HAP-1 (cell line): ENCODE measurements around the gene COL4A6.
A peak's percentile ranks its signal among the peaks of the same experiment; 100 is the strongest.

Experiments
- DNase-seq, 2 experiments: peaks; one replicate each; pipeline ENCODE4 v3.0.0-alpha.2; 2016 to 2020; ENCODE audit warnings: low spot score in 2 of 2
- H3K27me3 ChIP-seq: fragments of 250-450 bp; sonication (Bioruptor Pico); 2 replicates; pipeline ENCODE4 v1.5.1; 2020; ENCODE audit warnings: low read depth, mild to moderate bottlenecking, moderate library complexity
- H3K36me3 ChIP-seq: fragments of 250-450 bp; sonication (Bioruptor Pico); replicated peaks from 2 replicates; pipeline ENCODE4 v1.5.1; 2020; ENCODE audit warnings: mild to moderate bottlenecking
- H3K4me1 ChIP-seq: fragments of 250-450 bp; sonication (Bioruptor Pico); 2 replicates; pipeline ENCODE4 v1.5.1; 2020; ENCODE audit warnings: mild to moderate bottlenecking
- H3K4me3 ChIP-seq: fragments of 250-450 bp; sonication (Bioruptor Pico); 2 replicates; pipeline ENCODE4 v1.5.1; 2020; ENCODE audit warnings: mild to moderate bottlenecking, moderate library complexity
- H3K9me3 ChIP-seq: fragments of 250-450 bp; sonication (Bioruptor Pico); 2 replicates; pipeline ENCODE4 v1.5.1; 2020; ENCODE audit warnings: mild to moderate bottlenecking, moderate library complexity
- in situ Hi-C: fragments of 300-500 bp; cut with MboI; formaldehyde crosslinking; loops from 3 replicates; pipeline ENCODE4 v1.14.3; 2020; ENCODE audit warnings: low sequenced_read_pairs, inconsistent platforms, mixed read lengths

The COL4A6 gene

DNA sequence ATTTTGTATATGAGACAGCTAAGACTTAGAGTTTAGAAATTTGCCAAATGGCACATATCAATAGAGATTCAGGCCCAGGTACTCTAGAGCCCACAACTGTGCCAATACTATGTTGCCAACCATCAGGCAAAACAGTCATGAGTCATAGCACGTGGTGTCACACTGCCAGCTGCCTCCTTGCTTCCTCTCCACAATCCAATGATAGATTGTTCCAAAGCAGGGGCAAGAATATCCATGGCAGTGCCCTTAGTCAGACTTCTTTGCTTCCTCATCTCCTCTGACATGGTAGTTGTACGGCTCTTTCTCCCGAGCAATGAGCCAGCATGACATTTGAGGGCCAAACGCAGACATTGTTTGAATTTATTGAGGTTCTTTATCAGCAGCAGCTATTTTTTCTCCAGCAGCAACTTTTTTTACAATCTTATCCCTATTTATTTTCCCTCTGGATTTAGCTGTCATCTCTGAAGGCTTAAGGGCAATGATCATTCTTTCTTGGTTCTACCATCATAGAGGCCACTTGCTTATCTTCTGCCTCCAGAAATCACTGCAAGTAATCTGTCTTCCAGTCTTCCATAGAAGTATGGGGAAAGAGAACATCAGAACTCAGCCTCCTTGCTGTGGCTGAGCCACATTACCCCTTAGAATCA lies 169.7 kb downstream of the COL4A6 start:
- in situ Hi-C loops, result no loop called here

DNA sequence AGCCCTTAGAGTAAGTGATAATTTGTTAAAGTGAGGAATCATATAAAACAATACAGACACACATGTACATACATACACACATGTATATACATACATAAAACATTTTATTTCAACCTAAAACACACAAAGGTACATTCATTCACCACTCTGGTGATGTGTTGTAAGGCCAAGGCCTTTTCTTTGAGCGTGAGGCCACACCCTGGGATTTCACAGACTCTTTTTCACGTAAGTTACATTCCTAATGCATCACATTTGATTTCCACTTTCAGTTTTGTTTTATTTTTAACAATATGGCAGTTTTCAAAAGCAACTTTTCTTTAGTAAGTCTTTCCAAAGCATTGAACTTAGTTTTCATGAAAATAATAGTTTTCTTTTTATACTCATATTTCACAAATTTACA lies 170.7 kb downstream of the COL4A6 start:
- no peaks in the 10 kb centered on the region for H3K9me3 ChIP-seq
- in situ Hi-C loops, result no loop called here
- H3K4me3 ChIP-seq, result no peak overlapping the region
- H3K36me3 ChIP-seq, result no peaks in the 10 kb centered on the region
- H3K4me1 ChIP-seq, result no peaks in the 10 kb centered on the region
- no peaks in the 10 kb centered on the region for H3K27me3 ChIP-seq
- no peak for DNase-seq

More for the DNA sequence above, 169.7 kb downstream of the COL4A6 start:
- H3K4me3 ChIP-seq, result no peak overlapping the region
- no peaks in the 10 kb centered on the region for H3K27me3 ChIP-seq
- H3K36me3 ChIP-seq, result no peaks in the 10 kb centered on the region
- DNase-seq, result no peak
- H3K4me1 ChIP-seq, result no peaks in the 10 kb centered on the region
- no peaks in the 10 kb centered on the region for H3K9me3 ChIP-seq

DNA sequence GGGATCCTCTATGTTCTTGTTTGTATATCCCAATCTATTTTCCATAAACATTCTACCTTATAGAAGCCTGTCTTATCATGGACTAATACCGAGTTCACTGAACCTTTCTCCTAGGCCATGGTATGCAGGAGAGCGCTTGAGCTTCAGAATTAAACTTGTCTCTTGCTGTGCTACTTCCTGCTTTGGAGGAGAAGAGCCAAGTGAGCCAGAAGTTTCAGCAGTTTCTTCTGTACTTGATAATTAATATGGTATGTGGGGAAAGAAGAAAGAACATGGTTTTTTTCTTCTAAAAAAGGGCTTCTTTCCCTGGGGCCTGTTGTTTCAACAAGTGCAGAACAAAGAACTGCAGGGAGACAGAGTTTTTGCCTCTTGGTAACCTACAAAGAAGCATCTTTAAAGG lies 173.8 kb downstream of the COL4A6 start:
- in situ Hi-C loops, result no loop called here
- H3K4me3 ChIP-seq, result no peak overlapping the region

DNA sequence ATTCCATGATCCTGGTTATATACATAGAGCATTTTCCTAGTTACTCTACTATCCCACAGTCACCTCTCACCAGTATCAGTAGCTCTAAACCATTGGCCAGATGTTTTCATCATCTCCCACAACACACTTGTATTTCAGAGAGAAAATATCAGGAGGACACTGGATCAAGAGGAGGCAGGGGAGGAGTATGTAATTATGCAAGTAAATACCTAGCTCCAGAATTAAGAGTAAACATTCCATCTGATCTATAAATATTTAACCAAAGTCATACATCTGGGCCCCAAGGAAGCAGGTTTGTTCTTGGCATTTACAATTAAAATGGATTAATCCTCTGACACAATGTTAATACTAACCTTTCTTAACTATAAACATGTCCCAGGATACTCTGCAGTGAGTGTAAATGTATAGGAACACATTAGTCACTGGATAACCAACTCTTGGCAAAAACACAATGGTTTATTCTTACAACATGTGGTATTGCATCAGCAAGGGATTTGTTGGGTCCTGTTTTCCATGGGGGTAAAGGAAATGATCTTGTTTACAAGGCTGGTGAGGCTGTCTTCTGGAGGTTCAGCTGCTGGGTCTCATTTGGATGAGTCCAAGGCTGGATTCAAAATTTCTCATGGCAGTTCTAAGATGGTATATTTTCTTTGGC lies 176.5 kb downstream of the COL4A6 start:
- H3K4me3 ChIP-seq, result no peak overlapping the region
- no peaks in the 10 kb centered on the region for H3K9me3 ChIP-seq
- in situ Hi-C loops, result no loop called here
- no peak for DNase-seq
- no peaks in the 10 kb centered on the region for H3K36me3 ChIP-seq
- H3K4me1 ChIP-seq, result no peaks in the 10 kb centered on the region; the same call in none of the 2 replicates
- no peaks in the 10 kb centered on the region for H3K27me3 ChIP-seq

More for the DNA sequence above, 173.8 kb downstream of the COL4A6 start:
- no peak for DNase-seq
- no peaks in the 10 kb centered on the region for H3K27me3 ChIP-seq
- H3K36me3 ChIP-seq, result no peaks in the 10 kb centered on the region
- H3K9me3 ChIP-seq, result no peaks in the 10 kb centered on the region
- H3K4me1 ChIP-seq, result no peaks in the 10 kb centered on the region; the same call in none of the 2 replicates

DNA sequence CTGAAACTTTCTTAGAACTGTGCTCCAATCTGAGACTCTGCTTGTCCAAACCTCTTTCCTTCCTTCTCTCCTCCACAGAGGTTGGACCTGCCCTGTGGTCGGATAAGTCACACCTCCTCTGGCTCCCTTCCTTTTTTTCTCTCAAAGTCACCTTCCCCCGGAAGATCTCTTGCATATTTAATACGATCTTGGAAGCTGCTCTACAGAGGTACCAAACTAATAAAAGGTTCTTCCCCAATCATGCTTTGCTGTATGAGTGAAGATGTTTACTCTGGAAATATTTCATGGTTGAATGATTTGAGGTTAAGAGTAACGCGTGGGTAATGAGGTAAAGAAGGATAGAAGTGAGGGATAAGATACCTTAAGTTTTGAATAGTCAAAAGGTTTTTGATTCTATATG lies 180.7 kb downstream of the COL4A6 start:
- in situ Hi-C loops, result no loop called here
- Histone ChIP-seq H3K4me1 (no peaks in the 10 kb centered on the region; the same call in none of the 2 replicates), H3K27me3 (no peaks in the 10 kb centered on the region), H3K36me3 (no peaks in the 10 kb centered on the region), H3K9me3 (no peaks in the 10 kb centered on the region), H3K4me3 (no peak overlapping the region)
- DNase-seq, result no peak

DNA sequence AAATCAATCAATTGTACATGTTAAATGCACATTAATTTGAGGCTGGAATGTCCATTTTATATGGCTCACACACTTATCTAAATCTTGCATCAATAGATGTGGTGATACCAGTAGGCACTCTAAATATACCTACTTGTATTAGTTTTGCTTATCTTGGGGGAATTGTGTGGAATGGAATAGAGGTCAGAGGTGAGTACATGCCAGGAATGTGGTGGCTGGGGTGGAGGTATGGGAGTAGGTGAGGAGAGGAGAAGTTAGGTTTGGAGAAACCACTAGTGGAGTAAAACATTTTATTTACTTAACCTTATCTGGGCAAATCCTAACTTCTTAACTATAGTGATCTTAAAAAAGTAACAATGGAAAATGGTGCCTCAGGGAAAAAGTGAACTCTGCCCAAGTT lies 183.6 kb downstream of the COL4A6 start:
- in situ Hi-C loops, result no loop called here
- Histone ChIP-seq H3K27me3 (no peaks in the 10 kb centered on the region), H3K9me3 (no peaks in the 10 kb centered on the region)

DNA sequence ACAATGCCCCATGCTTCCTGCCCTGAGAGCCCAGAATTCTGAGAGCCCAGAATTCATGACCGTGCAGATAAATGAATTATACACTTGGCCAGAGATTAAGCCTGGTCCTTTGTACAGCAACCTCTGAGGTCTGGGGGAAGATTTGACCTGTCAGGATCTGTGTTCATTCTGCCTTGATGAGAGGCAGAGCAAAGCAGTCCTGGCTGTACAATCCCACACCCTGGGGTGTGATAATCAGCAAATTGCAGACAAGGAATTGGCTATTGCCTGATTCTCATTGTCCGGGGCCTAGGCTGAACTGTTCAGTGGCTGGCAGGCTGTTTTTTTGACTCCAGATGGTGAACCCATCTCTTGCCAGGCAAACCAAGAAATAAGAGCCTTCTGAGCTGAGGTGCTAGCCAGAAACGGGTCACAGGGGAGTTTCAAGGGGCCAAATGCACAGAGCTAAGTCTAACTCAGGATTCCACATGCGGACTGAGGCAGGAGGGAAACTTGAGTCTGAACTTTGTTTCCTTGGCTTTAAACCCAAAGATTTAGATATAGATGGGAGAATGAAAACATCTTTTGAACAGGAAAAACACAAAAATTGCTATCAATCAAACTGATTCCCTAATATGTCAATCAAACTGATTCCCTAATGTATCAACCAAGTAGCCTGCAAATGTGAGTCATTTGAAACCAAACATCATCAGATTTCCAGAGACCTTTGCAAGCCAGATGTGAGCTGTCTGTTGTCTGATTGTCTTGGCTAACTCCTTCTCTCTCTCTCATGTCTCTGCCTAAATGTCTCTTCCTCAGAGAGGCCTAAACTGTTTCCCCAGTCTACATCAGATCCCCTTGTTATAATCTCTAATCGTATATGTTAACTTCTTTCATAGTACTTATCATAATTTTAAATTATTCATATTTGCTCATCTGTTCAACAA lies 187.3 kb downstream of the COL4A6 start:
- no peaks in the 10 kb centered on the region for H3K27me3 ChIP-seq
- no peaks in the 10 kb centered on the region for H3K36me3 ChIP-seq
- in situ Hi-C loops, result no loop called here
- no peak overlapping the region for H3K4me3 ChIP-seq
- DNase-seq, result no peak
- peaks cover 6% of the 10 kb centered on the region for H3K4me1 ChIP-seq
- H3K9me3 ChIP-seq, result no peaks in the 10 kb centered on the region

More for the DNA sequence above, 183.6 kb downstream of the COL4A6 start:
- Histone ChIP-seq H3K36me3 (no peaks in the 10 kb centered on the region), H3K4me1 (no peaks in the 10 kb centered on the region; the same call in 1 of the 2 replicates), H3K4me3 (no peak overlapping the region)
- no peak for DNase-seq

DNA sequence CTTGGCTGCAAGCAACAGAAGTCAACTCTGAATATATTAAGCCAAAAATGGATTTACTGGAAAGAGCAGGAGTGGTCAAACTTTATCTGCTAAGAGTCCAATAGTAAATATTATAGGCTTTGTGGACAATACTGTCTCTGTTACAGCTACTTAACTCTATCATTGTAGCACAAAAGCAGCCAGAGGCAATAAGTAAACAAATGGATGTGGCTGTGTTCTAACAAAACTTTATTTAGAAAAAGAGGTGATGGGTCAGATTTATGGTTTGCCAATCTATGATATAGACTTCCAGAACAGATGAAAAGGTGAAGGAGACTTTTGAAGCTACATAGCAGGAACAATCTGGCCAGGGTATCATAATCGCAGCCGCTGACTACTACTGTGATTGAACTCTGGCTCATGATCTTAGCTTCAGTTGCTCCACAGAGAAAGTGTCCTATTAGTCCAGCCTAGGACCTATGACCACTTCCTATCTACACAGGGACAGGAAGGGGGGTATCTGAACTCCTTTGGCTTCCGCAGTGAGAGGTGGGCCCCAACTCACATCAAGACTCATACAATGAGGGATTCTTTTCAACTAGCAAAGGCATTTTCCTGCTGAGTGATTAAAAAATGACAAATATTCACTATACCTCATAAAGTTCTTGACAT lies 191.8 kb downstream of the COL4A6 start:
- H3K27me3 ChIP-seq, result no peaks in the 10 kb centered on the region
- H3K4me1 ChIP-seq, result peaks cover 9% of the 10 kb centered on the region
- H3K4me3 ChIP-seq, result no peak overlapping the region
- no peaks in the 10 kb centered on the region for H3K36me3 ChIP-seq
- no peak for DNase-seq
- in situ Hi-C loops, result no loop called here
- H3K9me3 ChIP-seq, result no peaks in the 10 kb centered on the region

DNA sequence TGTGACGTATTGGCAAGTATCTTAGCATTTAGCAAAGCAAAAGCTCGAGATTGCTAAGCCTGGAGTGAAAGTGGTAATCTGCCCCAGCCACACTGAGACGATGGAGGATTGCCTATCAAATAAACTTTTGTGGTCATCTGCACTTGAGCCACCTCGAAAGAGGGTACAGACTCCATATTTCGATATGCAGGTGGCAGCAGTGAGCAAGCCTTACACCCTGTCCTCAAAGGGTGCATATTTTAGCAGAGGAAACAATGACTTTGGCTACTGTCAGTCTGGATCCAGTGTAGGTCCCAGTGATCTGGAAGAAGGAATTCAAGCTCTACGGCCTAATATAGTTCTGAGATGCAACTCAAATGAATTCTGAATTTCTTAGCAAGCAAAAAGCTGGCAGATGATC lies 192.8 kb downstream of the COL4A6 start:
- in situ Hi-C loops, result no loop called here
- Histone ChIP-seq H3K4me1 (peaks cover 9% of the 10 kb centered on the region), H3K36me3 (no peaks in the 10 kb centered on the region), H3K27me3 (no peaks in the 10 kb centered on the region), H3K4me3 (no peak overlapping the region), H3K9me3 (no peaks in the 10 kb centered on the region)
- DNase-seq, result peak in 1 of 2 experiments; percentile 14

DNA sequence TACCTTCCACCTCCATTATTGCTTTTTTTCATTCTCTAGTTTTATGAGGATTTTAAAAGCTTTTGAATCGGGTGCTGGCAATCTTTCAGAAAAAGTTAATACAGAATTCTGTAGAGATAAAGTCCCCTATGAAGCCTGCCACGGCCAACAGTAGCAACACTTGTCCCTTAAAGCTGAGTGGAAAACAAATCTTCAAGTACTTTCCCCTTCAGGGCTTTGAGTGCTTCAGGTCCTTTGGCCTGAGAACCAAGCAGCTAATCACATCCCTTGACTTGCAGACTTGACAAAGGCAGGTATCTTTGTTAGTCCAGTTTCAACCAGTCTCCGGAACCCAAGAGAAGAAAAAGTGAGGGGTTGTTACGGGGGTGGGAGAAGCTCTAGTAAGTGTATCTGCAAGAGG lies 202.2 kb downstream of the COL4A6 start:
- in situ Hi-C loops, result no loop called here
- H3K36me3 ChIP-seq, result no peaks in the 10 kb centered on the region
- DNase-seq, result no peak
- H3K4me3 ChIP-seq, result no peak overlapping the region
- no peaks in the 10 kb centered on the region for H3K27me3 ChIP-seq
- H3K9me3 ChIP-seq, result no peaks in the 10 kb centered on the region
- no peaks in the 10 kb centered on the region for H3K4me1 ChIP-seq

DNA sequence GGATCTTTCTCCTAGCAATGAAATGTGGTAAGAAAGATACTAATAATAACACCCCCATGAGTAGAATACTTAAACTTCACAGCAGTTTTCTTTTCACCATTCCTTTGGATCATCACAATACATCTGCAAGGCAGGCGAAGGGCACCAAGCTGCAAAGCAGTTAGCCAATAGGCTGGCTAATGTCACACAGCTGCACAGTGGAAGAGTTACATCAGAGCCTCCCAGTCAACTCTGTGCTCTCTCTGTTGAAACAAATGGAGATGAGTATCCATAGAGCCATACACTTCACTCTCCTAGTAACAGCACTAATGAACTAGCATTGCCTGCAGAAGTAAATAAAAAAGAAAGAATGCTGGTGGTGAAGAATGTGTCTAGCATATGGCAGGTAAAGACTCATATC lies 207.6 kb downstream of the COL4A6 start:
- in situ Hi-C loops, result no loop called here

DNA sequence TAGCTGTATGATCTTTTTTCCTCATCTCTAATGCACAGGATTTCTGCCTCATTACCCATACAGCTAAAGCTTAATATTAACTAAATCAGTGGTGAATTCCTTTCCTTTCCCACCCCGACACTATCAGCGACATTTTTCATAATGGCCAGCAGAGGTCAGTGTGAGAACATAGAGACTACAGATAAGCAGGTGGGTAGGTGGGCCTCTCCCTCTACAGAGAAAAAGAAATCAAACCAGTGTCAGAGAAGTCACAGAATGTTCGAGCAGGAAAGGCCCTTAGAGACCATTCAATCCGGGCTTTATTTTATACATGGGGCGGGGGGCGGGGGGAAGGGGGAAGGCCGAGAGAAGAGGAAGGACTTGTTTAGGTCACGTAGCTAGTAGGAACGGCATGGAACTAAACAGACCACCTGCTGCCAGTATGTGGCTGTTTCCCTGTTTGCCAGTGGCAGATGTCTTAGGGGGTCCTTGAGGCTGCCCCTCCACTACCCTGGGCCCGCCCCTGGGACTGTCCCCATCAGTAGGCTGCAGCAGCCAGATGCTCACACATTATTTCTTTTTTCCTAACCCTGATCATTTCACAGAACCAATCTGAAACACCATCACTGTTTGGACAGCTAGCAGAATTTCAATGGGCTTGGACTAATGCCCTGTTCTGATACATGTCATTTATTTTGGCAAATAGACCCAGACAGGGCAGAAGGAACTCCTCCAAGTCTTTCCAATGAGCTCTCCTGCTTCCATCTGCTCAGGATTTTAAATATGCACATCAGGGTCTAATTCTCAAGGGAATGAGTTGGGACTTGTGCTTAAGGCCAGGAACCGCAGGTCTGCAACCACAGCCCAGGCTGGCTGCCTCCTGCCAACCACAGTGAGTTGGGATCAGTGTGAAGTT lies 213.2 kb downstream of the COL4A6 start:
- Histone ChIP-seq H3K4me3 (no peak overlapping the region), H3K36me3 (no peaks in the 10 kb centered on the region), H3K9me3 (no peaks in the 10 kb centered on the region), H3K4me1 (peaks cover 3% of the 10 kb centered on the region; the same call in 1 of the 2 replicates), H3K27me3 (no peaks in the 10 kb centered on the region)
- peak; percentile 48 to 76 for DNase-seq
- in situ Hi-C loops, result loop anchor here (10.0 to 25.0 kb wide), 2 partner anchors 310 to 462 kb away; no protein-coding TSS in a partner anchor

More for the DNA sequence above, 207.6 kb downstream of the COL4A6 start:
- Histone ChIP-seq H3K27me3 (no peaks in the 10 kb centered on the region), H3K4me1 (no peaks in the 10 kb centered on the region; the same call in 1 of the 2 replicates), H3K4me3 (no peak overlapping the region), H3K36me3 (no peaks in the 10 kb centered on the region), H3K9me3 (no peaks in the 10 kb centered on the region)
- no peak for DNase-seq
